ENCODE measurements around the gene MRPS25.
"Not testable (repeated sequence)": the region's sequence is repeated elsewhere in the genome, so short reads cannot be mapped to it uniquely, and the experiment has no call there.

MRPS25 gene

DNA sequence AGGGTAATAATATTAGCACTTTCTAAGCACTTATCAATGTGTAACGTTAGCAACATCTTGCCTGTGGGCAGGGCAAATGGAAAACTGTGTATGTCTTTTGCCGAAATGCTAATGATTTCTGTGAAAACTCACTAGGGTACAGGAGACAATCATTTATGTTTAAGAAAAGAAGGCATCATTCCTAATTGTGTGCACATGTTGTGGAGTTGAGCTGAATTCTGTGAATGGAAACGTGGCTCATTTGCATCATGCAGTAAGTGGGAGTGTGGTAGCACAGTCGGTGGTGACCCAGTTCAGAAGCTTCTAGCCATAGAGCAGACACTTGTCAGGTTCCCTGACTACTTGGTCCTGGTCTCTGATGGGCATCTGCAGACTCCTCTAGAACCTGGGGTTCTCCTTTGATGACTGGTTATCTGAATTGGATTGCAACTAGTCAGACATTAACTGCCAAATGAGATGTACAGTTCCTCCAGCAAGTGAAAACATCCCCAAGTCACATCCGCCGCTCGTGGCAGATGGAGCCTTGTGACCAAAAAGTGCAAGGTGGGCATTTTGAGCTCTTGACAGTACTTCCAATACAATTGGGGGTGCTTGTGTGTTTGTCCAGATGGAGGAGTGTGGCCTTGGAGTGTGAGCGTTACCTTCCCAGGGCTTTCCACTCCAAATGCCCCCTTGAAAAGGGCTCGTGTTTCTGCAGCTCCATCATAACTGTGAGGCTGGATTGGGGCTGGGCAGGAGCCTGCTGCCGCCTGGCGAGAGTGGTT, 21.5 kb downstream of the MRPS25 start:
- no peak for DNase-seq (ENCODE audit: low read depth)

DNA sequence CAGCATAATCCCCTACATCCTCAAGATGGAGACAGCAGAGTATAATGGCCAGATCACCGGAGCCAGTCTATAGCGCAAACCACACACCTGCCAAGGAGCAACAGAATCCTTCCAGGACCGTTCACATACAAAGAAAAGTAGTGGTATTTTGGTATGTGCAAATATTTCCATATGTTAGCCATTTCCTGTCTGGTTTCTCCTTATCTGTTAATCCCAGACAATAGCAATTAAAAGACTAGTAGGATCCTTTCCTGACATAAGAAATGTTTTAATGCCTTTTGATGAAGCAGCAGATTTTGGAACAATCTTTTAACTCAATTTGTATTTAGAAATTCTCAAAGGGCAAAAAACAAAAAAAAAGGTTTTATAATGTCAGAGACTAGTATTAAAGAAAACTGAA, 22.2 kb downstream of the MRPS25 start:
- DNase-seq (ENCODE audit: low read depth) = no peak

DNA sequence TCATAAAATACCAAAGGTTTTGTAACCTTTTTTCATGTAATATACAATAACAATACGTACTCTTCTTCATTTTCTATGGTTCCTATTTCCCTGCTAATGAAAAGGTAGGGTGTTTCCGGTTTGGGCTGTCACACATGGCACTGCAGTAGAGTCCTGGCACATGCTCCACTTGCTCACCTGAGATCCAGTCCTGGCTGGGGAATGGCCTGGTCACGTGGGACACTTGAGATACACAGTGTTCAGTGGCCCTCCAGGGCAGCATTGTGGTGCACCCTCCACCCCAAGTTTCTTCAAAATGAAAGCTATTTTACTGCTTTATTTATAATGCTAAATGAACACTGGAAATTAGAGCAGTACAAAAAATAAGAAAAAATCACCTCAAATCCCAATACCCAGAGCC, 23.2 kb downstream of the MRPS25 start:
- DNase-seq (ENCODE audit: low read depth) = no peak

DNA sequence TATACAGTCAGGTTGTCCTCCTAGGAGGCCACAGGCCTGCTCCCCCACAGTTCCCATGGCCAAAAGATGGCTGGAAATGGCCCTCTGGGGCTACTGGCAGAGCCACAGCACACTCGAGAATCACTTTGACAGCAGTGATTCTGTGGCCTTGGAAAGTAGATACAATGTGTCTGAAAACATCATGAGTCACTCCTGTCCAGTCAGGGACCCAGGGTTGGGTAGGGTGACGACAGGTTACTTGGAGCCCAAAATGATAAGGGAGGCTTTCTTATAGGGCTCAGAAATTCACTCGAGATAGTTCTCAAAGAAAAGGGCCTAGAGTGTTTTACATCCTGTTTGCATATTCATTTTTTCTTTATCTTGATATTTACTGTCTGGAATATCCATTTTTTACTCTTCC, 24.3 kb downstream of the MRPS25 start:
- no peak for DNase-seq (ENCODE audit: low read depth)

DNA sequence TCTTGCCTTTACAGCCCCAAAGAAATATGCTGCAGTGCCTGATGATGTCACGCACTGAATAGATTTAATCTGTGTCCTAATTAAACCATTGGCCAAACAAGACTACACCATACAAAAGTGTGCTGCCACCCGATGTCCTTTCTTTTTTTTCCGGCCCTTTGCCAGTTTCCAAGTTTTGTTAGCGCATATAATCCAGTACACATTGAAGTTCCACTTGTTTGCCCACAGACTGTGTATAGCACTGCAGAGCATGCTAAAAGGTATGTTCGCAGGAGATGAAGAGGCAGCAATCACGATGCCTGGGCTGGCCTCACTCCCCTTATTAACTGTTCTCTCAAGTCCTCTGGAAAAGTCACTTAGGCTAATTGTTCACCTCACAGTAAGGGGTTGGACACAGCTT, 26.8 kb downstream of the MRPS25 start:
- no peak for DNase-seq (ENCODE audit: low read depth)

DNA sequence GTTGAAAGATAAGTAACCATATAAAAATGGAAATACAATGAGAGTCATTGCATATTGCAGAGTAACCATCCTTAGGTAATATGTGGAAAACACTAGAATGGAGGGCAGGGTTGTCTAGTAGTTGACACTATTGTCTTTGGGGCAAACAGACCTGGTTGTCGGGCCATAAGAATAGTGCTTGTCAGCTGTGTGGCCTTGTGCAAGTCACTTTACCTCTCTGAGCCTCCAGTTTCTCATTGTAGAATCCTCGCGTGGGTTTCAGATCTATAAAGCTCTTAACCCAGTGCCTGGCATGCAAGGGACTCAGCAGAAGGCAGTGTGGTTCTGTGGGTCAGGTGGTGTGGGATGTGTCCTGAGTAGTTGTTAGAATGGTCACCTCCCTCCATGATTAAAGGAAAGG, 32.0 kb downstream of the MRPS25 start:
- DNase-seq (ENCODE audit: low read depth) = no peak

DNA sequence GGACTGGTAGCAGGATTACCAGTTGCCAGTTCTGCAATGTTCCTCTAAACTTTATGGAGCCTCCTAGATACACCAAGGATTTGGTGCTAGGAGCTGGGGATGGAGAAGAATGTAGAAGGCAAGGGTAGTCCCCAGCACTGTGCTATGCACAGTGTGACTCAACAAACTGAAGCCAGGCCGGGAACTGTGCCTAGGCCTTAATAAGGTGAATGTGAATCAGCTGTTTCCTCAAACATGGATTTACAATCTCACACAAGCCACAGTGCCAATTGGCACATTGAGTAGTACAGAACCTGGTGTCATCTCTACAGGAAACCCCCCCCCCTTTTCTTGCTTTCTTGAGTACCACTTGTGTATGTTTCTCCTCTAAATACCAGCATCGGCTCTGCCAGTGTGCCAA, 32.5 kb downstream of the MRPS25 start:
- no peak for DNase-seq (ENCODE audit: low read depth)

DNA sequence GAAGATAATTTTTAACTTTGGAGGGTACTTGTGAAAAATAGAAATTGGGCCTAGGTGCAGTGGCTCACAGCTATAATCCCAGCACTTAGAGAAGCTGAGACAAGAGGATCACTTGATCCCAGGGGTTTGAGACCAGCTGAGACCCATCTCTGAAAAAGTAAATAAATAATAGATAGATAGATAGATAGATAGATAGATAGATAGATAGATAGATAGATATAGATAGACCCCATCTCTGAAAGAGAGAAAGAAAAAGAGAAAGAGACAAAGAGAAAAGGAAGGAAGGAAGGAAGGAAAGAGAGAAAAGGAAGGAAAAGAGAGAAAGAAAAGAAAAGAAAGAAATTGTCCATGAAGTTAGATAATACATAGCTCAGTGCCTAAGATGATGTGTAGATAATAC, 35.5 kb downstream of the MRPS25 start:
- DNase-seq (ENCODE audit: low read depth) = no peak

DNA sequence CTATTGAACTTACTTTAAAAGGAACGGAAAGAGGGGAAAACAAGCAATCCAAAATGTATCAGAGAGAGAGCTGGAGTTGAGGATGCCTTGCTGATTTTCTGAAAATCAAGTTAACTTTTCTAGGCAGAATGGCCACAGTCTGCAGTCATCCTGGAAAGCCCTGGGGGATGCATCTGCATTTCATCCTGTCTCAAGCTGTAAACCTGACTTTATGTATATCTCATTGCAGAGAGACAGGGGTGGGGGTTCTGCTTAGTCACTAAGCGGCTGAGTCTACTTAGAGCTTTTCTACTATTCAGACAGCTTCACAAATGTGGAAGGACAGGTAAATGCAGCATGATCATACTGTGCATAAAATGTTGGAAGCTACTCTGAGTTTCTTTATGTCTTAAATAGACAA, 41.4 kb downstream of the MRPS25 start:
- no peak for DNase-seq (ENCODE audit: low read depth)

DNA sequence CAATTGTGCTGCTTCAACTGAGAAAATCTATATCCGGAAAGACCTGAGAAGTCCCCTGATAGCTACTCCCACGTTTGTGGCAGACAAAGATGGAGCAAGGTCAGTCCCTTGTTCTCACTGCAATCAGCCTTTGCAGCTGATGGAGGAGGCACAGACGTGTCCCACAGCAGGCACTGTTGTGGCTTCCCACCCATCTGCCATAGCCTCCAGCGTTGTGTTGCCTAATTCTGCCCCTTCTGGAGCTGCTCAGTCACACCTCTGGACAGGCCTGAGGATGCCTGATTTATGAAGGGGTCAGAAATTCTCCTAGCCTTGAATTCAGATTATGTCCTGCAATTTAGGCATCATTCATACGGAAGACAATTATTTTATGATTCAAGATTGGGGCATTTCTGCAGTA, 41.9 kb downstream of the MRPS25 start:
- DNase-seq (ENCODE audit: low read depth) = no peak

DNA sequence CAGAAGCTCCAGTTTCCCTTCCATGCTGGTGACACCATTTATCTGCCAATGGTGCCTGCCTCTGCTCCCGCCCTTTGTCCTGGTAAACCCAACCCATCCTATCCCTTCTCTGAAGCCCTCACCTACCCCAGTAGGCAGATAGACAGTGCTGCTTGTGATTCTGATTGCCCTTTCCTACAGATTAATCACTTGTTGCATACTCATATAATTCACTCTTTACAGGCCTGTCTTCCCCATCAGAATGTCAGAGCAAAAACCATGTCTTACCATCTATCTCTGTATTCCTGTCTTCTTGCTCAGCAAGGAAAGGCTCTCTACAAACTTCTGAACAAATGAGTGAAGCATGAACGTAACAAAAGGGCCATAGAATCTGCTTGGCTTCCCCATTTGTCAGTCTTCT, 47.9 kb downstream of the MRPS25 start:
- no peak for DNase-seq (ENCODE audit: low read depth)

DNA sequence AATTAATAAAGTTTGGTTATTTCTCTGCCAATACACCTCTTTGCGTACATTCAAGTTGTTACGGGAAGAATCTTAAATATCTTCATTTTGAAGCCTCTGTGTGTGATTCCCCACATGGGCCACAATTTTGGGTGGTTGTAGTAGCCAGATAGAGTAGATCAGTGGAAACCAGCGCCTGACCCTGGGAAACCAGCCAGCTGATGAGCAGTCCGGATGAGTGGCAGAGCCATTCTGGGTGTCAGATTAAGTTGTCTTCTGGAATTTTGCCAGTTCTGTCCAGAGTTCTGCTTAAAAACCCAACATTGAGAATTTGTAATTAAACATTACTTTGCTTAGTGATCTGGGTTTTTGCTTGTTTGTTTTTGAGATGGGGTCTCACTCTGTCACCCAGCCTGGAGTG, 49.7 kb downstream of the MRPS25 start:
- no peak for DNase-seq (ENCODE audit: low read depth)

DNA sequence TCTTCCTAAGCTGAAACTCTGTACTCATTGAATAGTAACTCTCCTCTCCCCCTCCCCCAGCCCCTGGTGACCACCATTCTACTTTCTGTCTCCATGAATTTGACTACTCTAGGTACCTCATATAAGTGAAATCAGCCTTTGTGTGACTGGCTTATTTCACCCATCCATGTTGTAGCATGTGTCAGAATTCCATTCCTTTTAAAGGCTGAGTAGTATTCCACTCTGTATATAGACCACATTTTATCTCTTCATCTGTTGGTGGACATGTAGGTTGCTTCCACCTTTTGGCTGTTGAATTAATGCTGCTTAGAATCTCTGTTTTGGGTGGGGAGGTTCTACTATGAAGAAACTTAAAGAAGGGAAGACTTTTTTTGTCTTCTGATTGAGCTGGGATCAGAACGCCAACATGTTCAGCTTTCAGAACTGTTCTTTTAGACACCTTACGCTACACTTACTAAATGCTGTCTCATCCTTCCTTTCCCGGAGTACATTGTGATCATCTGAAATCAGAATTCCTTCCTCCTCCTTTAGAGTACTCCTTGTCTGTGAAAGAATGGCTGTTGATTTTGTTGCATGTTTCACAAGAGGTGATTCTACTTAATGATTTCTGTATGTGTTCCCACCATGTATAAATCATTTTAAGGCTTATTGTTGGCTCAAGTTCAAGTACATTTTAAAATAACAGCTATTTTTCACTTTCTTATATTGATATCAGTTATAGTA, 50.3 kb downstream of the MRPS25 start:
- no peak for DNase-seq (ENCODE audit: low read depth)

DNA sequence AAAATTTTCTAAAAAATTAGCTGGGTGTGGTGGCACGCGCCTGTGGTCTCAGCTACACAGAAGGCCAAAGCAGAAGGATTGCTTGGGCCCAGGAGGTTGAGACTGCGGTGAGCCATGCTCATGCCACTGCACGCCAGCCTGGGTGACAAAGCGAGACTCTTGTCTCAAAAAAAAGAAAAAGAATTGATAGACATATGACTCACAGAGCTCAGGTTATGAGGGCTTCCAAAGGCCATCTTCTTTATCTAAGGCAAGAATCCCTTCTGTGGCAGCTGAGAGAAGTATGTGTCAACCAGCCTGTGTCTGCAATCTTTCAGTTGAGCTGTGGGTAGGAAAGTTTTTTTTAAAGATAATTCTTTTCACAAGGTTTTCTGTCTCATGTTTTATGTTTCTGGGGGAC, 53.9 kb downstream of the MRPS25 start:
- no peak for DNase-seq (ENCODE audit: low read depth)

DNA sequence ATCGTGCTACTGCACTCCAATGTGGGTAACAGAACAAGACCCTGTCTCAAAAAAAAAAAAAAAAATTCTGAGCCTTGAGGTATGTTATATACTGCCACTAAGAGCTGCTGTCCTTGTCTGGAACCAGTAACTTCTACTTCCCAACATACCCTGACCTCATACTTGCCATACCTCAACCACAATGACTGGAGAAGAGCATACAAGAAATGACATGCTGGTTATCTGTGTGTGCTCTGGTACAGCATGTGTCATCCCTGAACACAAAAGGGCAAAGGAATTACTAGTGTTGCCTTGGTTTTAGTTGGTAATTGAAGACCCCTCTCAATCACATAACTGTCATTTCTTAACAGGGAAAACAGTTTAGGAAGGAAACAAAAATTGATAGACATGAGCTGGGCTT, 54.5 kb downstream of the MRPS25 start:
- no peak for DNase-seq (ENCODE audit: low read depth)

DNA sequence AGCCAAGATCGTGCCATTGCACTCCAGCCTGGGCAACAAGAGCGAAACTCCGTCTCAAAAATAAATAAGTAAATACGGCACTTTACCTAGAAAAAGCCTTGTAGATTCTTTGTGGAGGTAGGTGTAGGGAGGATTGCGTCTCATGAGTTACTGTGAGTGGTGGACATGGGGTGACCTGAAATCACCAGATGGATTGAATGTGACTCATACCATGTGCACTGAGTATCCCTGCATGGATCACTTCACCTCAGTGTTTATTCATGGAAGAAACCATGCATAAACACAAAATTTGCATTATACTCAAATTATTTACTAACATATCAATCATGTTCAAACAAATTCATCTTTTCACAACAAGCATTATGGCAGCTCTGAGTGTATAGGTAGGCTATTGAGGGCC, 55.9 kb downstream of the MRPS25 start:
- no peak for DNase-seq (ENCODE audit: low read depth)

DNA sequence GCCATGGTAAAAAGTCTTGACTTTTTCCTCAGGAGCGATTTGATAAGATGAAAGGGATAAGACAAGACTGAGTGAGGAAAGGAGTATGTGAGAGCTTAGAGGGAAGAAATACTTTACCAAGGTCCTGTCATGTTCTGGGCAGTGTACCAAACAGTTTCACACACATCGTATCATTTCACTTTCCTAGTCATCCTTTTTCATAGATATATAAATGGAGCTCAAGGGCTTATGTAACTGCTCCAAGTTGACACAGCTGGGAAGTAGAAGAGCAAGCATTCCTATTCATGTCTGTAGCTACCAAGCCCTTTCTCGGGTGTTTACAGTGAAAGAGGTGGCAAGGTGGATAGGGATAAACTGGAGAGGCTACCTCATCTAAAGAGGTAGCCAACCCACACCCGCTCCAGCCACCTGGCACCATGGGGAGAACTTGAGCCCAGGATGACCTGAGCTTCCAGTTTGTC, 57.4 kb downstream of the MRPS25 start:
- DNase-seq (ENCODE audit: low read depth) = no peak

DNA sequence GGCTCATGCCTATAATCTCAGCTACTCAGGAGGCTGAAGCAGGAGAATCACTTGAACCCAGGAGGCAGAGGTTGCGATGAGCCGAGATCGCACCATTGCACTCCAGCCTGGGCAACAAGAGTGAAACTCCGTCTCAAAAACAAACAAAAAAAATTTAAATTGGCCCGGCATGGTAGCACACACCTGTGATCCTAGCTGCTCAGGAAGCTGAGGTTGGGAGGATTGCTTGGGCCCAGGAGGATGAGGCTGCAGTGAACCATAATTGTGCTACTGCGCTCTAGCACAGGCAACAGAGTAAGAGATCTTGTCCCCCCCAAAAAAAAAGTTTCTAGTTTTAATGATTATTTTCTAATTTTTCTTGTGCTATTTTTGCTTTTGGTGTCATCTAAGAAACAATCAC, 65.9 kb downstream of the MRPS25 start:
- not testable (repeated sequence) for DNase-seq (ENCODE audit: low read depth)
